Uterus (tissue), 4 donors: Measurements from ENCODE around the gene SEMA4G. TPM values are rescaled to one million over a fixed set of nuclear protein-coding genes. Genes with fewer than 3 reads are reported as not detected.
A peak's percentile ranks its signal among the peaks of the same experiment; 100 is the strongest.

Experiments
- DNase-seq, 2 donors: peaks; one replicate each; pipeline ENCODE4 v3.0.0-alpha.2; 2019 to 2020
- H3K27ac ChIP-seq, 2 donors: fragments of 200-600 bp; sonication (generic); 1 replicate in 1 of 2; 2 replicates in 1 of 2; pipeline ENCODE4 v1.5.1; 2016 to 2018
- H3K27me3 ChIP-seq, 2 donors: fragments of 200-600 bp; sonication (generic); one replicate each; pipeline ENCODE4 v1.5.1; 2018 to 2019; ENCODE audit warnings: control low read depth in 1 of 2
- H3K36me3 ChIP-seq, 2 donors: fragments of 200-600 bp; sonication (generic); one replicate each; pipeline ENCODE4 v1.5.1; 2019; ENCODE audit warnings: control low read depth in 1 of 2
- H3K4me1 ChIP-seq, 2 donors: fragments of 200-600 bp; sonication (generic); one replicate each; pipeline ENCODE4 v1.5.1; 2018 to 2019; ENCODE audit warnings: control low read depth in 1 of 2
- H3K4me3 ChIP-seq, 2 donors: fragments of 200-600 bp; sonication (generic); 1 replicate in 1 of 2; 2 replicates in 1 of 2; pipeline ENCODE4 v1.5.1; 2018 to 2019; ENCODE audit warnings: mild to moderate bottlenecking in 1 of 2
- H3K9me3 ChIP-seq, 2 donors: fragments of 200-600 bp; sonication (generic); one replicate each; pipeline ENCODE4 v1.5.1; 2019; ENCODE audit warnings: control low read depth in 1 of 2
- POLR2A ChIP-seq, 2 donors: fragments of 450-650 bp; IDR thresholded peaks; one replicate each; pipeline ENCODE4 v1.6.1; 2016; ENCODE audit warnings: antibody characterized with exemption in 2 of 2, mild to moderate bottlenecking in 1 of 2, moderate library complexity in 1 of 2
- intact Hi-C: fragments of 100-400 bp; cut with DNase I; formaldehyde crosslinking; loops from one replicate; pipeline ENCODE4 v1.15.1; 2023; ENCODE audit warnings: low total_unique reads
- total RNA-seq, 4 donors: library from RNA; depleted of rRNA in 3 of 4; stranded (reverse); fragments of >200 nt in 3 of 4; gene quantifications; one replicate each; pipeline versions ENCODE4 v1.1.0 to v1.2.4, GENCODE V29; 2014 to 2023
- TF ChIP-seq, protein P1 (sequence below), 4 experiments: fragments of 200-600 bp in 2 of 4; fragments of 450-650 bp in 2 of 4; sonication (generic) in 2 of 4; IDR thresholded peaks; one replicate each; pipeline ENCODE4 v1.5.1; 2016 to 2019; ENCODE audit warnings: antibody characterized with exemption in 4 of 4, mild to moderate bottlenecking in 2 of 4, moderate library complexity in 1 of 4
- donor health status: DM: yes; HTN: yes; CAD: no.

The SEMA4G gene, protein sequence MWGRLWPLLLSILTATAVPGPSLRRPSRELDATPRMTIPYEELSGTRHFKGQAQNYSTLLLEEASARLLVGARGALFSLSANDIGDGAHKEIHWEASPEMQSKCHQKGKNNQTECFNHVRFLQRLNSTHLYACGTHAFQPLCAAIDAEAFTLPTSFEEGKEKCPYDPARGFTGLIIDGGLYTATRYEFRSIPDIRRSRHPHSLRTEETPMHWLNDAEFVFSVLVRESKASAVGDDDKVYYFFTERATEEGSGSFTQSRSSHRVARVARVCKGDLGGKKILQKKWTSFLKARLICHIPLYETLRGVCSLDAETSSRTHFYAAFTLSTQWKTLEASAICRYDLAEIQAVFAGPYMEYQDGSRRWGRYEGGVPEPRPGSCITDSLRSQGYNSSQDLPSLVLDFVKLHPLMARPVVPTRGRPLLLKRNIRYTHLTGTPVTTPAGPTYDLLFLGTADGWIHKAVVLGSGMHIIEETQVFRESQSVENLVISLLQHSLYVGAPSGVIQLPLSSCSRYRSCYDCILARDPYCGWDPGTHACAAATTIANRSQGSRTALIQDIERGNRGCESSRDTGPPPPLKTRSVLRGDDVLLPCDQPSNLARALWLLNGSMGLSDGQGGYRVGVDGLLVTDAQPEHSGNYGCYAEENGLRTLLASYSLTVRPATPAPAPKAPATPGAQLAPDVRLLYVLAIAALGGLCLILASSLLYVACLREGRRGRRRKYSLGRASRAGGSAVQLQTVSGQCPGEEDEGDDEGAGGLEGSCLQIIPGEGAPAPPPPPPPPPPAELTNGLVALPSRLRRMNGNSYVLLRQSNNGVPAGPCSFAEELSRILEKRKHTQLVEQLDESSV
- 10 to 100 TPM in 1 of 4 donors, 1 to 10 TPM in 3; 2.6 to 10.3 (median 4.2) TPM for total RNA-seq

DNA sequence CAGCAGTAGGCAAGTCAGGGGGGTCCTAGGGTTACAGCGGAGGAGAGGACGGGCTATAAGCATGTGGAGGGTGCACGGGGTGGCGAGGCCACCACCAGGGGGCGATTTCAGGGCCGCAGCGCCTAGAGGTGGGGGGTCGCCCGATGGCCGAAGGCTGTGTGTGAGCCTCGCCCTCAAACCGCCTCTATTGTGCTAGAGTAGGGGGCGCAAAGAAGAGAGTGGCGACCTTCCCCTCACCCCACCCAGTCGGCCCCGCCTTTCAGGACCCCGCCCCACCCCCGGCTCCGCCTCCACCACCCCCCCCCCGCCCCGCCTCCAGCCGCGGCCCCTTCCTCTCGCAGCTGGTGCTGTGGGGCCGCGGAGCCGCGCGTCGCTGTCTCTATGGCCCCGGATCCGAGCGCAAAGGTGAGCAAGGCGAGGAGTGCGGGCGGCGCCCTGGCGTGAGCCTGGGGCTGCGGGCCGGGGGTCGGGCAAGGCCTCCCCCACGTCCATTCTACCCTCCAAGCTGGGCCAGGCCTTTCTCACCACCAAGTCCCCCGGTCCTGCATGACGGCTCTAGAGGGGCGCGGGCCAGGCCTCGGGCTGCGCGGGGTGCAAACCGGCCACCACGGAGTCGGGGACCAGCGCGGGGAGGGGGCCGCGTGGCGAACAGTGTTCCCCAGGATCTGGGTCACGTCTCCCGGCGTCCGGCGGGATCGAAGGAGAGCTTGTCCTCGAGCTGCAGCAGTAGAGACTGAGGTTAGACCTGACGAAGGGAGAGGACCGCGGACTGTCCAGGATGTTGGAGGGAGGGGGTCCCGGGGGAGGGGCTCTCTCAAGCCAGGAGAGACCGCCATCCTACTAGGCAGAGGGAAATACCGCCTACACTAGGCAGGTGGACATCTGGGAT lies at the start of gene SEMA4G:
TSS of gene SEMA4G (plus strand) at position 318 of the 889 bp plus-strand sequence. CDS start 3,409 bp downstream, outside the sequence.
- Histone ChIP-seq H3K4me1 (peaks cover 0 to 11% of the 10 kb centered on the region in 2 donors), H3K36me3 (no peaks in the 10 kb centered on the region), H3K9me3 (no peaks in the 10 kb centered on the region), H3K27ac (no peak within 1 kb of the TSS), H3K4me3 (peak within 1 kb of the TSS; percentile 47 to 52), H3K27me3 (no peaks in the 10 kb centered on the region)
- TF ChIP-seq, protein P1, sequence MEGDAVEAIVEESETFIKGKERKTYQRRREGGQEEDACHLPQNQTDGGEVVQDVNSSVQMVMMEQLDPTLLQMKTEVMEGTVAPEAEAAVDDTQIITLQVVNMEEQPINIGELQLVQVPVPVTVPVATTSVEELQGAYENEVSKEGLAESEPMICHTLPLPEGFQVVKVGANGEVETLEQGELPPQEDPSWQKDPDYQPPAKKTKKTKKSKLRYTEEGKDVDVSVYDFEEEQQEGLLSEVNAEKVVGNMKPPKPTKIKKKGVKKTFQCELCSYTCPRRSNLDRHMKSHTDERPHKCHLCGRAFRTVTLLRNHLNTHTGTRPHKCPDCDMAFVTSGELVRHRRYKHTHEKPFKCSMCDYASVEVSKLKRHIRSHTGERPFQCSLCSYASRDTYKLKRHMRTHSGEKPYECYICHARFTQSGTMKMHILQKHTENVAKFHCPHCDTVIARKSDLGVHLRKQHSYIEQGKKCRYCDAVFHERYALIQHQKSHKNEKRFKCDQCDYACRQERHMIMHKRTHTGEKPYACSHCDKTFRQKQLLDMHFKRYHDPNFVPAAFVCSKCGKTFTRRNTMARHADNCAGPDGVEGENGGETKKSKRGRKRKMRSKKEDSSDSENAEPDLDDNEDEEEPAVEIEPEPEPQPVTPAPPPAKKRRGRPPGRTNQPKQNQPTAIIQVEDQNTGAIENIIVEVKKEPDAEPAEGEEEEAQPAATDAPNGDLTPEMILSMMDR (IDR thresholded peaks at IDR 0.05): peak; percentile 60 to 80 (median 69)
- no peak for TF ChIP-seq POLR2A (IDR thresholded peaks at IDR 0.05)
- DNase-seq: peak; percentile 47 to 51
- intact Hi-C loops: no loop called here

DNA sequence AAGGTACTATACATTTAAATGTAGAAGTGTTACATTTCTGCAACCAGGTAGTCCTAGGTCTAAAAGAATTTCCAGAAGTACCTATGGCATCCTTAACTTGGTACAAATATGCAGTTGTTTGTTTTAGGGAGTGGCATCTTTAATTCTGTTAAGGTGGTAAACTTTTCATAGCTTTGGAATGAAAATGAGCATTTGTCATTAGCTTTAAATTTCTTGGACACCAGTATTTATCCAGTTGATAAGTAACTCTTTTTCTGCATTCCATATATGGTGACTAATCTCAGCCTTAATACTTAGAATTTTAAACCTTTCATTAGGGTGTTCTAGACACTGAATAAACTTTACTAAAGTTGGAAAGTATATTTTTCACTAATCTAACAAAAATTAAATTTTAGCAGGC lies 45.7 kb upstream of the SEMA4G start:
- Histone ChIP-seq H3K27me3 (no peaks in the 10 kb centered on the region), H3K36me3 (no peaks in the 10 kb centered on the region)

DNA sequence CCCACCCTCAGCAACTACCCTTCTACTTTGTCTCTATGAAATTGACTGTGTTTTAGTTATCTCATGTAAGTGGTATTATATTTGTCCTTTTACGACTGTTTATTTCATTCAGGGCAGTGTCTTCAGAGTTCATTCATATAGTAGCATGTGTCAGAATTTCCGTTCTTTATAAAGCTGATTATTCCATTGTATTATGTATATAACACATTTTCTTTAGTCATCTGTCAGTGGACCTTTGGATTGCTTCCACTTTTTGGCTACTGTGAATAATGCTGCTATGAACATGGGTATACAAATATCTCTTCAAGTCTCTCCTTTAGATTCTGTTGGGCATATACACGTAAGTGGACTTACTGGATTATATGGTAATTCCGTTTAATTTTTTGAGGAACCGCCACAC lies 42.0 kb upstream of the SEMA4G start:
- no peak for TF ChIP-seq POLR2A (IDR thresholded peaks at IDR 0.05)
- TF ChIP-seq, protein P1 (IDR thresholded peaks at IDR 0.05): no peak
- no peaks in the 10 kb centered on the region for H3K36me3 ChIP-seq
- intact Hi-C loops: no loop called here

More for the DNA sequence above, 45.7 kb upstream of the SEMA4G start:
- intact Hi-C loops: no loop called here
- Histone ChIP-seq H3K4me3 (no peak overlapping the region), H3K9me3 (no peaks in the 10 kb centered on the region), H3K4me1 (no peaks in the 10 kb centered on the region), H3K27ac (no peak overlapping the region)
- no peak for DNase-seq
- TF ChIP-seq, protein P1 (IDR thresholded peaks at IDR 0.05): no peak
- no peak for TF ChIP-seq POLR2A (IDR thresholded peaks at IDR 0.05)

DNA sequence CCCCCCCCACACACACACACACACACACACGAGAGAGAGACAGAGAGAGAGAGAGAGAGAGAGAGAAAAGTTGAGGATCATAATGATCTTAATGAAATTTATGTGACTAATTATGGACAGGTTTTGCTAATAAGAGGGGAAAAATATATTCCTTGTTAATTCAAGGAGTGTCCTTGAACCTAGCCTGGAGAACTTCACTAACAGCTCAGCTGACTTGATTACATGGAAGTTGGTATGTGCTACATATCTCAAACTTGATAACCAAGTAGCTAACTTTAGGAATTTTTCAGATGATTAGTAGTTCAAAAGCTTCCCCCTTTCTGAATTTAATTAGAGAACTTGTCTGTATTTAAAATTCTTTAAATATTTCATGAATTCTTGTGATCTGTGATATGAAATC lies 41.3 kb upstream of the SEMA4G start:
- H3K27ac ChIP-seq: no peak overlapping the region
- no peaks in the 10 kb centered on the region for H3K9me3 ChIP-seq
- no peak for TF ChIP-seq POLR2A (IDR thresholded peaks at IDR 0.05)
- TF ChIP-seq, protein P1 (IDR thresholded peaks at IDR 0.05): no peak
- H3K4me3 ChIP-seq: no peak overlapping the region
- H3K4me1 ChIP-seq: no peaks in the 10 kb centered on the region
- no peak for DNase-seq
- no peaks in the 10 kb centered on the region for H3K27me3 ChIP-seq
- H3K36me3 ChIP-seq: no peaks in the 10 kb centered on the region
- intact Hi-C loops: no loop called here

More for the DNA sequence above, 42.0 kb upstream of the SEMA4G start:
- Histone ChIP-seq H3K4me1 (no peaks in the 10 kb centered on the region), H3K27ac (no peak overlapping the region), H3K27me3 (no peaks in the 10 kb centered on the region), H3K9me3 (no peaks in the 10 kb centered on the region), H3K4me3 (no peak overlapping the region)
- no peak for DNase-seq
